SU-DHL-6 (cell line): ENCODE measurements around the gene ACTMAP.
"Not testable (repeated sequence)": the region's sequence is repeated elsewhere in the genome, so short reads cannot be mapped to it uniquely, and the experiment has no call there.

Source experiments
- CTCF ChIP-seq: fragments of 200-600 bp; sonication (generic); IDR thresholded peaks from one replicate; pipeline ENCODE4 v1.5.1; 2017; ENCODE audit warnings: antibody characterized with exemption, mild to moderate bottlenecking, low read length, moderate library complexity; ENCODE audit not compliant: insufficient read depth, poor library complexity, severe bottlenecking
- EZH2phosphoT487 ChIP-seq: fragments of 200-600 bp; sonication (generic), shearing (Covaris generic); conservative IDR thresholded peaks from 2 replicates; pipeline ENCODE4 v1.6.1; 2018; ENCODE audit warnings: mild to moderate bottlenecking, antibody characterized with exemption, low read length, moderate library complexity, mixed read lengths

- TF ChIP-seq CTCF, EZH2phosphoT487: not testable (repeated sequence)
Measured at GRCh38 chr19:40784146-40784545, 33.9 kb upstream of the ACTMAP start.
